Loucy (cell line): ENCODE results near the gene PCTP.

ENCODE experiments used
- H2AFZ ChIP-seq: fragments of 200-600 bp; sonication (generic); 2 replicates; pipeline ENCODE4 v1.6.0; 2016; ENCODE audit warnings: antibody characterized with exemption, mild to moderate bottlenecking, low read length, moderate library complexity
- H3F3A ChIP-seq: fragments of 200-600 bp; 2 replicates; pipeline ENCODE4 v1.6.0; 2016; ENCODE audit warnings: antibody characterized with exemption, low read depth, mild to moderate bottlenecking
- H3K27me3 ChIP-seq: fragments of 200-600 bp; sonication (generic); 2 replicates; pipeline ENCODE4 v1.6.1; 2014; ENCODE audit warnings: low read length, mild to moderate bottlenecking; ENCODE audit not compliant: insufficient read depth, poor library complexity, severe bottlenecking
- H3K36me3 ChIP-seq: fragments of 200-600 bp; sonication (generic); 2 replicates; pipeline ENCODE4 v1.6.1; 2016; ENCODE audit warnings: low read length; ENCODE audit not compliant: insufficient read depth
- H3K4me1 ChIP-seq: fragments of 200-600 bp; sonication (generic); 2 replicates; pipeline ENCODE4 v1.5.1; 2014; ENCODE audit warnings: low read length, mild to moderate bottlenecking; ENCODE audit not compliant: insufficient read depth, poor library complexity, severe bottlenecking
- H3K4me2 ChIP-seq: fragments of 200-600 bp; sonication (generic); 2 replicates; pipeline ENCODE4 v1.6.0; 2014; ENCODE audit warnings: antibody characterized with exemption, low read length, low read depth, mild to moderate bottlenecking; ENCODE audit not compliant: poor library complexity, severe bottlenecking
- H3K4me3 ChIP-seq: fragments of 200-600 bp; sonication (generic); 2 replicates; pipeline ENCODE4 v1.5.1; 2014; ENCODE audit warnings: low read length, mild to moderate bottlenecking, mixed read lengths; ENCODE audit not compliant: poor library complexity, severe bottlenecking
- H3K79me2 ChIP-seq: fragments of 200-600 bp; sonication (generic); 2 replicates; pipeline ENCODE4 v1.6.1; 2014; ENCODE audit warnings: low read length; ENCODE audit not compliant: insufficient read depth
- H3K9ac ChIP-seq: fragments of 200-600 bp; sonication (generic); 2 replicates; pipeline ENCODE4 v1.6.0; 2014; ENCODE audit warnings: mild to moderate bottlenecking, low read depth, low read length, moderate library complexity; ENCODE audit not compliant: poor library complexity, severe bottlenecking
- H3K9me2 ChIP-seq: fragments of 200-600 bp; sonication (generic); replicated peaks from 2 replicates; pipeline ENCODE4 v1.6.1; 2016; ENCODE audit warnings: low read depth, low read length, mixed read lengths
- H3K9me3 ChIP-seq: fragments of 200-600 bp; sonication (generic); 2 replicates; pipeline ENCODE4 v1.6.1; 2014; ENCODE audit warnings: mild to moderate bottlenecking, antibody characterized with exemption, low read length, low read depth; ENCODE audit not compliant: insufficient read depth
- H4K20me1 ChIP-seq: fragments of 200-600 bp; sonication (generic); 2 replicates; pipeline ENCODE4 v1.6.0; 2014; ENCODE audit warnings: antibody characterized with exemption, low read length, mild to moderate bottlenecking; ENCODE audit not compliant: insufficient read depth, poor library complexity, severe bottlenecking
- EZH2phosphoT487 ChIP-seq: fragments of 200-600 bp; IDR thresholded peaks from 2 replicates; pipeline ENCODE4 v1.6.1; 2018; ENCODE audit warnings: antibody characterized with exemption, mild to moderate bottlenecking, moderate library complexity, borderline replicate concordance
- TF ChIP-seq, protein P1 (sequence below): fragments of 200-600 bp; sonication (generic); conservative IDR thresholded peaks from 2 replicates; pipeline ENCODE4 v1.5.1; 2014; ENCODE audit warnings: mild to moderate bottlenecking, antibody characterized with exemption, low read length

PCTP gene

DNA sequence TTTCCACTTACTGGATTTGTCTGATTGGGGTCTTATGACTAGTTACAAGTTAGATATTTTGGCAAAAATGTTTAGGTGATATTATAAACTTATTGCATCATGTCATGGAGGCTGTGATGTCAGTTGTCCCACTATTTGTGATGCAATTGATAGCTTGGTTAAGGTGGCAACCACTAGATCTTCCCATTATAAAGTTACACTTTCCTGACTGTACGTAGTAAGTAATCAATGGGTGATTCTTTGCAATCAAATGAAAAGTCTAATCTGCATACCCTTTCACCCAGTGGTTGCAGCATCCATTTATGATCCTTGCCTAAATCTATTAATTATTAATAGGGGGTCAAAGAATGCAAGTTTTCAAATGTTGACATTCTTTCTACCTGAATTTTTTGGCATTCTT is 4.4 kb upstream of the PCTP start:
- no peak overlapping the region for H3K9ac ChIP-seq
- H3K9me3 ChIP-seq = no peaks in the 10 kb centered on the region
- H3F3A ChIP-seq = no peaks in the 10 kb centered on the region
- H3K36me3 ChIP-seq = no peaks in the 10 kb centered on the region
- TF ChIP-seq, protein P1, sequence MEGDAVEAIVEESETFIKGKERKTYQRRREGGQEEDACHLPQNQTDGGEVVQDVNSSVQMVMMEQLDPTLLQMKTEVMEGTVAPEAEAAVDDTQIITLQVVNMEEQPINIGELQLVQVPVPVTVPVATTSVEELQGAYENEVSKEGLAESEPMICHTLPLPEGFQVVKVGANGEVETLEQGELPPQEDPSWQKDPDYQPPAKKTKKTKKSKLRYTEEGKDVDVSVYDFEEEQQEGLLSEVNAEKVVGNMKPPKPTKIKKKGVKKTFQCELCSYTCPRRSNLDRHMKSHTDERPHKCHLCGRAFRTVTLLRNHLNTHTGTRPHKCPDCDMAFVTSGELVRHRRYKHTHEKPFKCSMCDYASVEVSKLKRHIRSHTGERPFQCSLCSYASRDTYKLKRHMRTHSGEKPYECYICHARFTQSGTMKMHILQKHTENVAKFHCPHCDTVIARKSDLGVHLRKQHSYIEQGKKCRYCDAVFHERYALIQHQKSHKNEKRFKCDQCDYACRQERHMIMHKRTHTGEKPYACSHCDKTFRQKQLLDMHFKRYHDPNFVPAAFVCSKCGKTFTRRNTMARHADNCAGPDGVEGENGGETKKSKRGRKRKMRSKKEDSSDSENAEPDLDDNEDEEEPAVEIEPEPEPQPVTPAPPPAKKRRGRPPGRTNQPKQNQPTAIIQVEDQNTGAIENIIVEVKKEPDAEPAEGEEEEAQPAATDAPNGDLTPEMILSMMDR = no peak
- no peak for TF ChIP-seq EZH2phosphoT487
- H3K27me3 ChIP-seq = no peaks in the 10 kb centered on the region
- peaks cover 3% of the 10 kb centered on the region for H3K79me2 ChIP-seq
- no peaks in the 10 kb centered on the region for H3K9me2 ChIP-seq
- H4K20me1 ChIP-seq = peaks cover 1% of the 10 kb centered on the region
- H3K4me1 ChIP-seq = peaks cover 2% of the 10 kb centered on the region
- no peak overlapping the region for H3K4me3 ChIP-seq
- H3K4me2 ChIP-seq = no peak overlapping the region
- no peak overlapping the region for H2AFZ ChIP-seq

DNA sequence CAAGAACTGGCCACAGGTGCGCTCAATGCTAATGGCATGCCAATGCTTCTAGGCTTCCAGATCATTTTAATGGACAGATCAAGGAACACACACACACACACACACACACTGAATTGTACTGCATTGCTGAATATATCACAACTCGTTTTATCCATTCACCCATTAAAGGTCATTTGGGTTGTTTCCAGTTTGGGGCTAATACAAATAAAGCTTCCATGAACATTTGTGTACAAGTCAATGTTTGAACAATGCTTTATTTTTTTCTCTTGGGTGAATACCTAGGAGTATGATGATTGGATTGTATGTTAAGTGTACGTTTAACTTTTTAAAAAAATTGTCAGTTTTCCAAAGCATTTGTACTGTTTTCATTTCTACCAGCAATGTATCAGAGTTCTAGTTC is 3.6 kb upstream of the PCTP start:
- Histone ChIP-seq H3F3A (no peaks in the 10 kb centered on the region), H3K9me3 (no peaks in the 10 kb centered on the region), H2AFZ (no peak overlapping the region), H4K20me1 (peaks cover 9% of the 10 kb centered on the region), H3K4me1 (peaks cover 9% of the 10 kb centered on the region), H3K9ac (no peak overlapping the region), H3K36me3 (no peaks in the 10 kb centered on the region), H3K4me3 (no peak overlapping the region), H3K79me2 (peaks cover 10% of the 10 kb centered on the region), H3K27me3 (no peaks in the 10 kb centered on the region), H3K4me2 (no peak overlapping the region), H3K9me2 (no peaks in the 10 kb centered on the region)
- TF ChIP-seq, protein P1 = no peak
- TF ChIP-seq EZH2phosphoT487 = no peak

DNA sequence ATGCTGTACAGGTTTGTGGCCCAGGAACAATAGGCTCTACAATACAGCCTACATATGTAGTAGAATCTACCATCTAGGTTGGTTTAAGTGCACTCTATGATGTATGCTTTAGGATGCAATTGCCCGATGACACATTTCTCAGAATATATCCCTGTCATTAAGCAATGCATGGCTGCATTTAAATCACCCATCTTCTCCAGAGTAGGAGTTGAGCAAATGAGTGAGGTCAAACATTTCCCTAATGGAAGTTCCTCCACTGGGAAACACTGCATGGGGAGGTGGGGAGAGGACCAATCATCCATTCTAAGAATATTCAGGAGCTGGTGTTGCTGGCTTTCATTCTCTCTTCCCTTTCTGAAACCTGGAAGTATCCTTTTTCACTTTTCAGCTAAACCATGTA is 2.0 kb upstream of the PCTP start:
- H3K4me3 ChIP-seq = no peak overlapping the region
- peaks cover 11% of the 10 kb centered on the region for H4K20me1 ChIP-seq
- H3K4me2 ChIP-seq = no peak overlapping the region
- TF ChIP-seq, protein P1 = no peak
- H3K9me3 ChIP-seq = no peaks in the 10 kb centered on the region
- no peaks in the 10 kb centered on the region for H3K9me2 ChIP-seq
- H3F3A ChIP-seq = no peaks in the 10 kb centered on the region
- H3K4me1 ChIP-seq = peaks cover 20% of the 10 kb centered on the region
- no peak overlapping the region for H3K9ac ChIP-seq
- no peak overlapping the region for H2AFZ ChIP-seq
- H3K27me3 ChIP-seq = no peaks in the 10 kb centered on the region
- no peaks in the 10 kb centered on the region for H3K36me3 ChIP-seq
- H3K79me2 ChIP-seq = peaks cover 26% of the 10 kb centered on the region
